Colonic mucosa (tissue), 4 donors: ENCODE results near the gene CPEB3. TPM values are rescaled to one million over a fixed set of nuclear protein-coding genes. Genes with fewer than 3 reads are reported as not detected.

Source experiments
- DNase-seq: peaks from one replicate; pipeline ENCODE4 v3.0.0-alpha.2; 2020
- H3K27ac ChIP-seq: fragments of 200-600 bp; one replicate; pipeline ENCODE4 v1.8.0; 2021
- H3K27me3 ChIP-seq: fragments of 200-600 bp; one replicate; pipeline ENCODE4 v1.8.0; 2021
- H3K36me3 ChIP-seq: fragments of 200-600 bp; one replicate; pipeline ENCODE4 v1.8.0; 2021
- H3K4me1 ChIP-seq: fragments of 200-600 bp; one replicate; pipeline ENCODE4 v1.8.0; 2021; ENCODE audit warnings: mild to moderate bottlenecking
- H3K4me3 ChIP-seq: fragments of 200-600 bp; one replicate; pipeline ENCODE4 v1.8.0; 2021
- H3K9ac ChIP-seq, 2 donors: one replicate each; pipeline ENCODE4 v1.7.0; 2013; ENCODE audit warnings: control low read depth in 2 of 2, low read depth in 2 of 2, low read length in 2 of 2
- H3K9me3 ChIP-seq: fragments of 200-600 bp; one replicate; pipeline ENCODE4 v1.8.0; 2021
- CTCF ChIP-seq: fragments of 200-600 bp; IDR thresholded peaks from one replicate; pipeline ENCODE4 v1.8.0; 2022; ENCODE audit warnings: antibody characterized with exemption, mild to moderate bottlenecking
- intact Hi-C: fragments of 100-400 bp; cut with DNase I; formaldehyde crosslinking; loops from one replicate; pipeline ENCODE4 v1.14.1; 2022
- total RNA-seq, 2 donors: library from RNA; stranded (reverse); fragmentation: NEBNext Ultra II Directional in 1 of 2; extraction: Animal tissue kit (Norgen Biotek cat#: 25700) in 1 of 2; gene quantifications; one replicate each; pipeline ENCODE4 v1.2.1, GENCODE V29; 2021
- donor health status: healthy.
- donor health status: DM: no; HTN: no; CAD: no.
- donor health status: DM: no; HTN: no; CAD: no.

CPEB3 gene
- total RNA-seq, 2 donors from 2014 or later: 4.4 to 7.9 TPM

- Histone ChIP-seq H3K27me3 (no peaks in the 10 kb centered on the region), H3K4me3 (no peak overlapping the region), H3K36me3 (no peaks in the 10 kb centered on the region), H3K9ac (no peak overlapping the region), H3K9me3 (no peaks in the 10 kb centered on the region), H3K27ac (no peak overlapping the region), H3K4me1 (no peaks in the 10 kb centered on the region)
- TF ChIP-seq CTCF: no peak
- DNase-seq: no peak
- intact Hi-C loops: no loop called here
These were observed 90.3 kb downstream of the CPEB3 start for GRCh38 chr10:92200564-92200963.

- TF ChIP-seq CTCF: no peak
- H3K9ac ChIP-seq: no peak overlapping the region
- no peaks in the 10 kb centered on the region for H3K4me1 ChIP-seq
- H3K9me3 ChIP-seq: no peaks in the 10 kb centered on the region
- H3K27me3 ChIP-seq: no peaks in the 10 kb centered on the region
- H3K4me3 ChIP-seq: no peak overlapping the region
- intact Hi-C loops: no loop called here
- no peaks in the 10 kb centered on the region for H3K36me3 ChIP-seq
- DNase-seq: no peak
- no peak overlapping the region for H3K27ac ChIP-seq
These were observed 103.8 kb downstream of the CPEB3 start for GRCh38 chr10:92187101-92187500.

- Histone ChIP-seq H3K4me1 (no peaks in the 10 kb centered on the region), H3K27me3 (no peaks in the 10 kb centered on the region), H3K27ac (no peak overlapping the region), H3K4me3 (no peak overlapping the region), H3K9me3 (no peaks in the 10 kb centered on the region), H3K9ac (no peak overlapping the region), H3K36me3 (no peaks in the 10 kb centered on the region)
- intact Hi-C loops: no loop called here
- TF ChIP-seq CTCF: no peak
- DNase-seq: no peak
These were observed 105.9 kb downstream of the CPEB3 start for GRCh38 chr10:92184977-92185376.

- Histone ChIP-seq H3K36me3 (no peaks in the 10 kb centered on the region), H3K4me3 (no peak overlapping the region), H3K4me1 (no peaks in the 10 kb centered on the region), H3K27ac (no peak overlapping the region), H3K27me3 (no peaks in the 10 kb centered on the region), H3K9me3 (no peaks in the 10 kb centered on the region), H3K9ac (no peak overlapping the region)
- no peak for TF ChIP-seq CTCF
- no peak for DNase-seq
- intact Hi-C loops: no loop called here
These were observed 107.7 kb downstream of the CPEB3 start for GRCh38 chr10:92183199-92183598.

GRCh38 chr10:92181575-92181974, 109.3 kb downstream of the CPEB3 start:
- no peaks in the 10 kb centered on the region for H3K36me3 ChIP-seq
- DNase-seq: no peak
- TF ChIP-seq CTCF: no peak
- no peak overlapping the region for H3K9ac ChIP-seq
- no peaks in the 10 kb centered on the region for H3K4me1 ChIP-seq
- no peaks in the 10 kb centered on the region for H3K9me3 ChIP-seq
- H3K27me3 ChIP-seq: no peaks in the 10 kb centered on the region
- no peak overlapping the region for H3K4me3 ChIP-seq
- H3K27ac ChIP-seq: no peak overlapping the region
- intact Hi-C loops: no loop called here

- TF ChIP-seq CTCF: no peak
- Histone ChIP-seq H3K9me3 (no peaks in the 10 kb centered on the region), H3K4me3 (no peak overlapping the region), H3K9ac (no peak overlapping the region), H3K36me3 (no peaks in the 10 kb centered on the region), H3K27me3 (no peaks in the 10 kb centered on the region), H3K4me1 (no peaks in the 10 kb centered on the region), H3K27ac (no peak overlapping the region)
- intact Hi-C loops: no loop called here
- no peak for DNase-seq
These were observed 110.5 kb downstream of the CPEB3 start for GRCh38 chr10:92180399-92180798.
